DMS 273 (cell line): ENCODE data around the gene RASA3.
"Not testable (repeated sequence)": the region's sequence is repeated elsewhere in the genome, so short reads cannot be mapped to it uniquely, and the experiment has no call there.

Source experiments
- DNase-seq: peaks from one replicate; lab custom pipeline; 2025; ENCODE audit not compliant: unreplicated experiment; lab: John Stamatoyannopoulos, UW

The RASA3 gene

DNA sequence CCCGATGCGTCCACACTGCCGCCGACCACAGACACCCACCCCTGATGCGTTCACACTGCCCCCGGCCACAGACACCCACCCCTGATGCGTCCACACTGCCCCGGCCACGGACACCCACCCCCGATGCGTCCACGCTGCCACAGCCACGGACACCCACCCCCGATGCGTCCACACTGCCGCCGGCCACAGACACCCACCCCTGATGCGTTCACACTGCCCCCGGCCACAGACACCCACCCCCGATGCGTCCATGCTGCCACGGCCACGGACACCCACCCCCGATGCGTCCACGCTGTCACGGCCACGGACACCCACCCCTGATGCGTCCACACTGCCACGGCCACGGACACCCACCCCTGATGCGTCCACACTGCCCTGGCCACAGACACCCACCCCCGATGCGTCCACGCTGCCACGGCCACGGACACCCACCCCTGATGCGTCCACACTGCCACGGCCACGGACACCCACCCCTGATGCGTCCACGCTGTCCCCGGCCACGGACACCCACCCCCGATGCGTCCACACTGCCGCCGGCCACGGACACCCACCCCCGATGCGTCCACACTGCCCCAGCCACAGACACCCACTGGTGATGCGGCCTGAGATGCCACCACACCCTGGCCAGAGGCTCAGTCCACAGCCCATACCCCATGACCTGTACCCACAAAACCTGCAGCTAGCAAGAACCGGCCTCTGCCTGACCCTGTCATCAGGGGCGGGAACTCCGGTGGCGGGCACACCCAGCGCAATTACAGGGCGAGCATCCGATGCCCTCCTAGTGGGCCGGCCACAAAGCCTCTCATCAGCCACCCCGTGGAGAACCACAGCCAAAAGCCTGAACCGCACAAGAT is 28.4 kb downstream of the RASA3 start:
- no peak for DNase-seq

DNA sequence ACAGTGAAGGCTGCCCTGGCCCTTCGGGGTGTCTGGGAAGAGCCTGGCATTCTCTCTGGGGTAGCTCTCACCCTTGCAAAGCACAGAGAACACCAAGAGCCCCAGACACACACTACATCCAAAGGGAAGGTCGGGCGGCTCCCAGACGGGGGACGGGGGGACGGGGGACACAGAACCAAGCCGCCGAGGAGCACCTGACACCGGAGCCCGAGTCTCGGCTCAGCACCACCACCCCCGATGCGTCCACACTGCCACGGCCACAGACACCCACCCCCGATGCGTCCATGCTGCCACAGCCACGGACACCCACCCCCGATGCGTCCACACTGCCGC is 29.2 kb downstream of the RASA3 start:
- DNase-seq, result not testable (repeated sequence)

DNA sequence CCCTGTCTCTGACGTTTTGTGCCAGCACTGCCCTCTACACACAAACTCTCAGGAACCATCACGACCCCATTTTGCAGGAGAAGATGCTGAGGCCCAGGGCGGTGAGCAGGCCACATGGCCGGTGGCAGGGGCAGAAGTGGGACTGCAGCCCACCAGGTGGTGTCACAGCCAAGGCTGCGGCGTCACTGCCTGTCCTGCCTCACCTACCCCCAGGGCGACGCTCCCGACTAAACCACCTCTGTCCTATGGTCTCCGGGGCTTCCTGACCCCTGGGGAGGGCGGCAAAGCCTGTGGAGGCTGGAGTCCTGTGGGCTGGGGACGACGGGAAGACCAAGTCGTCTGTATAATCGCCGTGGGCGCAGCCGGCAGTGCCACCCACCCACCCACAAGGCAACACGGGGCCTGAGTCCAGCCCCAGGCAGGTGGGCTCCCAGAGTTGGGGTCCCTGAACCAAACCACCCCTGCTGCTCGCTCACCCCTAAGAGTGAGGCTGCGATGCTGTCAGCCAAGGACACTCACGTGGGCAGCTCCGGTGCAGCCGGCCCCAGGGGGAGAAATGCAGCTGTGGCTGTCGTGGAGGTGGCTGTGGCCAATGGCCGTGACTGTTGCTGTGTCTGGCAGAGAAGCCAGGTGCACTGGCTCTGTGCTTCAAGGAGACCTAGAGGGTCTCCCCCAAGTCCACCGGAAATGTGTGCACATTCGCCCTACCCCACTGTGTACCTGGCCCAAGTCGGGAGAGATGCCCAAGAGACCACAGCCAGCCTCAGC is 29.7 kb downstream of the RASA3 start:
- DNase-seq, result no peak

DNA sequence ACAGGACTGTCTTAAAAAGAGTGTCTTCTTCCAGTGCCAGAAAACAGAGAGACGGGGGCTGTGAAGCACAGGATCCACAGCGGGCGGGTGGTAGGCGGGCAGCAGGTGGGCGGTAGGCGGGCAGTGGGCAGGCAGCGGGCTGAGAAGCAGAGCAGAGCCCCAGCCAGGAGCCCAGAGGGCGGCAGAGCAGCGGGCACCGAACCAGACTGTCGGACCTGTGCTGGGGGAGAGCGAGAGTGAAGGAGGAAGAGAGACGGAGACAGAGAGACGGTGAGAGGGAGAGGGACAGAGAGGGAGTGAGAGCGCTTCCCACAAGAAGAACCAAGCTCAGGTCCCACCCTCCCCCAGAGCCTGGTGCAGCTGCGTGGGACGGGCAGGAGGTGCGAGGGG is 30.3 kb downstream of the RASA3 start:
- no peak for DNase-seq

DNA sequence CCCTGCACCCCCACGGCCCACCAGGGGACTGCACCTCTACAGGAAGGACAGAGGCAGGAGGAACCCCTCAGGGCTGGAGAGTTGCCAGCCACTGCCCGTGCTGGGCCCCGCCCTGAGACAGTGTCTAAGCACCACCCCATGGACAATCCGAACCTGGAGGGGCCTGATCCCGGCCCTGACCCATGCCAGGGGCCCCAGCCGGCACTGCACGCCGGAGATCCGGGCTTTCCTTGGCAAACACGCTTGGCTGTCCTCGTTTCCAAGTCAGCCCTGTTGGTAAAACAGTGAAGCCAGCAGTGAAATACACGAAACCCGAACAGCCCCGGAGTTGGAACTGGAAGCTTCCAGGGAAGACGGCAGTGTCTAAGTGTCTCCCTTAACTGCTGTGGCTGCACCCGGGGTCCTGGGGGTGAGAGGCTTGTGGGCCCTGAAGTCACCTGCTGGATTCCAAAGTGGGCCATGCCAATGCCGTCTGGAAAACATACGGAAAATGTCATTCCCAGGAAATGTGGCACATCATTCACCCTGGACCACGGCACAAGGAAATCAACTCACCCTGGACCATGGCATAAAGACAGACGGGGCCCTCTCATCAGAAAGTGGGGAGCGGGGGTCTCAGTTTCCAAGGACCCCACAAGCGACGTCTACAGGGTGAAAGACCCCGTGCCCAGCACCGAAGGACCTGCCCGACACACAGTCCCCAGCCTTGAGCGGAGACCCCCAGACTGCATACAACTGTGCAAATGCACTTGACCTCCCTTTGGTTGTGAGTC is 30.9 kb downstream of the RASA3 start:
- DNase-seq, result no peak

DNA sequence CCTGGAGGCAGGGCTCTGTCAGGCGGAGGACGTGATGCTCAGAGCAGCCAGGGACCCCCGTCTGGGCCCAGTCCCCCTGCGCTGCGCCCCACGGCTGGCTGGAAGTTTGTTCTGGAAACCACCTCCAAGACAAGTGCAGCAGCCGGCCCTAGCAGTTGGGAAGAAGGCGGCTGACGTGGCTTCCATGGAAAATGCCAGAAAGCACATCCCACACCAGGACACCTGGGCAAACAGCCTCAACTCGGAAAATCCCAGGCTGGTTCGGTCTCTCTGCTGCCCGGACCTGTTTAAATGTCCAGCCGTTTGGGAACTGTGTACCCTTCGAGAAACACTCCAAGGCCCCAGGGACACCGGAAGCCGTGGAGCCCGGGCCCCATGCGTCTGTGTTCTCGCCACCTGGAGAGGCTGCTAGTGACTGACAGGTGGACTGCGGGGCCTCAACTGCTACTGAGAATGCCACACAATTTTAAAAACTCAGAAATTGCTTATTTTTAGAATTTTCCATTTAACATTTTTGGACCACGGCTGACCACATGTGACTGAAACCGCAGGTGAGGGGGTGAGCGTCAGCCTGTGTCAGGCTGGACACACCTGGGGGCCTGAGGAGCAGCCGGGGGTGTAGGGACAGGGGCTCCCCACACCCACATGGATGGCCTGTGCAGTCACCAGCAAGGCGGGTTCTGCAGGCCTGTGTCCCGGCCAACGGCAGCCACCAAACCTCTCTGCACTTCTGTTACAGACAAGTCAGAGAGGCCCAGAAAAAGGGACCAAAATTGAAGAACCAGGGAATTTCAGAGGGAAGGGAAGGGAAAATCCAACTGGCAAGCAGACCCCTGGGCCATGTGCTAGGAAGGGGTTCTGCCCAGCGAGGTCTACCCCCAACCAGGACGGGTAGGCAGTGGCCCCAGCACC is 31.7 kb downstream of the RASA3 start:
- DNase-seq, result no peak

DNA sequence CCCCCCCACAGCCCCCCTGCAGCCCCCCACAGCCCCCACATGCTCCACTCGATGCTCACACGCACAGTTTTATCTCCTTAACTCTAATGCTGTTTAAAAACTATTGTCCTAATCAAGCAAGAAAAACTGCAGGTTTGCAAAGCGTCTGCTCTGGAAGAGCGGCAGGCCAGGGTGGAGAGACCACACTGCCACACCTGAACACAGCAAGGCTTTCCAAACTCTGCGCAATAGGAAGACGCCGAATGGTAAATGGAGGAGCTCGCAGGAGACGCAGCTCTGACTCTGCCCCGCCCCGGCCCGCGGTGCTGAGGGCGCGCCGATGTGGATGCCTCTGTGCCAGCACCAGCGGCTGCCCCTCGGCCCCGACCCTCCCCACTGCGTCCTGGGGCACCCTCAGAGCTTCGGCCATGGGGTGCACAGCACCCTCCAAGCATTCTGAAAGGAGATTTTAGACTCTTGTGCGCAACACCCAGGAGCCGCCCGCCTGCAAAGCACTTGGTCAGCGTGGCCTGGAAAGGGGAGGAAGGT is 32.4 kb downstream of the RASA3 start:
- DNase-seq, result peak; percentile 11

DNA sequence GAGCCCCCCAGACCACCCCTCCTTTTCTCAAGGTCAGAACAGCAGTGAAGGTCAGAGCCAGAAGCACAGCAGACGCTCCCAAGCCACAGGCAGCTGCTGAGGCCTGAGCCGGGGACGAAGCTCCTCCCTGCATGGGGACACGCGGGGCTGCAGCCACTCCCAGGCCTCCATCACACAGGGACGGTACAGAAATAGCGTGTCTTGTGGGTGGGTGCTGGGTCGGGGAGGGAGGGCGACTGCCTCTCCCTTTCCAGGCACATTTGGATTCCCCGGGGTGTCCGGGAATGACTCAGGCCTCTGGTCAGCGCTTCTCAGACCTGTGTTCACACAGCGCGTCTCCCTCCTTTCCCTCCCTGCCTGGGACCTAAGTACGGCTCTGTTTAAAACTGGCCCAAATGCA is 33.2 kb downstream of the RASA3 start:
- DNase-seq, result peak; percentile 16

DNA sequence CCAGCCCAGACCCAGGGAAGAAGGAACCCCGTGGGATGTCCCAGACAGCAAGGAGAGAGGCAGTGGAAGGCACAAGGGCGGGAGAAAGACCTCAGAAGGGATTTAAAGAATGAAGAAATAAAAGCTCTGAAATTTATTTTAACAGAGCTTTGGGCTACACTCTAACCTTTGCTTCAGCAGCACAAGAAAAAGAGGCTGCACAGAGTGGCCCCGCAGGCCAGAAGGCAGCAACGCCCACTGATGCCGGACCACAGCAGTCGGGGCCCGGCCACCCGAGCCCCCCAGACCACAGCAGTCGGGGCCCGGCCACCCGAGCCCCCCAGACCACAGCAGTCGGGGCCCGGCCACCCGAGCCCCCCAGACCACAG is 33.8 kb downstream of the RASA3 start:
- DNase-seq, result not testable (repeated sequence)

DNA sequence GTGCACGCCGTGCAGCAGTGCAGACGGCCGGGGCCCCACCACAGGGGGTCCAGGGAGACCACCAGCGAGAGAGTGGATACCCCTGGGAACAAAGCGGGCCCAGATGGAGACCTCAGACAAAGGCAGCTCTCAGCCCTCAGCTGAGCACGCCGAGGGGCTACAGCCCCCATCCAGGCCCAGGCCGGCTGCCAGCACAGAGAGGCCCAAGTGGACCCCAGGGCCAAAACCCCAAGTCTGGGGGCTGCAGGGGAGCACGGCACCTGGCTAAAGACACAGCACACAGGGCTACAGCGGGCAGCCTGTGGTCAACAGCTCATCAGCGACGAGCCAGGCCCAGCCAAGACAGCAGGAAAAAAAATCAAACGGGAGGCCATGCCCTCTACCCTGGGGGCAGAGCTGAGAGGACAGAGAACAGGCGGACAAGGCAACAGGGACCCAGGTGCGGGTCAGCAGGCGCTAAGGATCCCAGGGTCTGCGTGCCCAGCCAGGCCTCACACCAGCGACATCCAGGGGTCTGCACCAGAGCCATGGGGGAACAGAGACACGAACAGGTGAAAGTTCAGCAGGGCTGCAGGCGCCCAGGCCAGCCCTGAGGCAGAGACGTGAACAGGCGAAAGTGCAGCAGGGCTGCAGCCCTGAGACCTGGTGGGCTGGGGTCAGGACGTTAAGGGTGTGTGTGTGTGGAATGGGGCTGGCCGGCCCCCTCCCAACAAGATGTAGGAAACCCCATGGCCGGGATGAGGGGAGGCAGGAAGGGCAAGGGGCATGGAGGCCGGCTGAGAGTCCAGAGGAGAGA is 34.3 kb downstream of the RASA3 start:
- DNase-seq, result no peak

DNA sequence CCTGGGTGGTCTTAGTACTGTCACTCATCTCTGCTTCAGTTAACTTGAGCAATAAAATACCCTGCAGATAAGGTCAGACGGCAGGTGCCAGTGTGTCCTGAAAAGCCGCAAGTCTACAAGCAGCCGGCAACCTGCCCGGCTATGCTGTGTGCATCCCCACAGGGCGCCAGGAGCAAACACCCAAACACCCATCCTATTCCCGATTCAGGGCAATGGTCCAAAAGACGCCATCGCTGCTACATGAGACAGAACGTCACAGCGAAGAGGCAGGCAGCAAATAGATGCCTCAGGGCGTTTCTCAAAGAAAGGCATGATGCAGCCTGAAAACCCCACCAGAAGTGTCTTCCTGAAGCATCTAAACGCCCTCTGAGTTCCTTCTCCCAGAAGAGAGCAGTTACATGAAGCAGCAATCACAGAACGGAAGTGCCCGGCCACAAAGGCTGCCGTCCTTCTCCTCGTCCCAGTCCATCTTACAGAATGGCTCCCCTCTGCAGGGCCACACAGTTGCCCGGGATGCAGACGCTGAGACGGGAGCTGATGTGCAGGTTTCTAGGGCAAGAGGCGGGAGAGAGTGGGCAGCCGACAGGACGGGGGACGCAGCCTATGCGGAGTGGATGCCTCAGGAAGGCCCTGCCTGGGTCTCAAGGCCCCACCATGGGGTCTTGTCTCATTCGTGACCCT is 35.1 kb downstream of the RASA3 start:
- no peak for DNase-seq

DNA sequence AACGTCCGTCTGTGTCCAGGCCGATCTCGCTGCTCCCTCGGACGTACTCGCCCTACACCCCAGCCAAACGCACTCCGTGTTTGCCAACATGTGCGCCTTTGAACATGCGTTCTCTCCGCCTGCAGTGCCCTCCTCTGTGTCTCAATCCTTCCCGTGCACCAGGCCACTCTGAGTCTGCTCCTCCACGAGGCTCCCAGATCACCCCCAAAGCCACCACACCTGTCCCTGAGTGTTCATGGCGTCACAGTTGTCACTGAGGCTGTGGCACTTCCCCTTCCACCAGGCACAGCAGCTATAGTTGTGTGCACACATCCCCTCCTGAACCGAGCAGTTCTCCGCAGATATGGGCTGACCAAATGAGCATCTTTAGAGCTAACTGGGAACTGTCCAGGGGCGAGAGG is 35.6 kb downstream of the RASA3 start:
- no peak for DNase-seq

DNA sequence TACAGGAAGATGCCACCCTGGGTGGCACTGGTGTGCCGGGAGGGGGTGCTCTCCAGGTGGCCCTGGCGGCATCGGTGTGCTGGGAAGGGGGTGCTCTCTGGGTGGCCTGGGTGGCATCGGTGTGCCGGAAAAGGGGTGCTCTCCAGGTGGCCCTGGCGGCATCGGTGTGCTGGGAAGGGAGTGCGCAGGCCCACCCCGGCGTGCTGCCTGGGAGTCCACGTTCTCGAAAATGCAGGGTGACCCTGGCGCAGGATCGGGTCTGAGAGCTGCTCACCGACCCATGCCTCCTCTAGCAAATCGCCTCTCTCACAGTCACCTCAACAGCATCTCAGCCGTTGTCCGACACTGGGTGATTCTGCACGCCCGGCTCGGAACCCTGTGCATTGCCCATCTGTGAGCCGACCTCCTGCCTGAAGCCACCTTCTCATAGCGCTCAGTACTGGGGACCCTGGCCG is 36.4 kb downstream of the RASA3 start:
- DNase-seq, result no peak

DNA sequence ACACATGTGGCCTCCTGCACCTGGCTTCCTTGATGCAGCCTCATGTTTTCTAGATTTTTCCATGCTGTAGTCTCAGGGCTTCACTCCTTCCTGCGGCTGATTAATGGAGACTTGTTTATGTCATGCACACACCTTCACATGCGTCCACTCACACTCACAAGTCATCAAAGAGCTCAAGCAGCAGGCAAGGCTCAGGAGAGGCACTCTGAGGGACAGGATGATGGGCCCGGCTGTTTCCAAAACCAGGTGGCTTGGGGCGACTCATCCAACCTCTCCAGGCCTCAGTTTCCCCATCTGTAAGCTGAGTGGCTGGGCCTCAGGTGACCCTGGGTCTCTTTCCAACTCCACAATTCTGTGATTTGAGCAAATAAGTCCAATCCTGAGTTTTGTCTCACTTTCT is 36.9 kb downstream of the RASA3 start:
- DNase-seq, result no peak

DNA sequence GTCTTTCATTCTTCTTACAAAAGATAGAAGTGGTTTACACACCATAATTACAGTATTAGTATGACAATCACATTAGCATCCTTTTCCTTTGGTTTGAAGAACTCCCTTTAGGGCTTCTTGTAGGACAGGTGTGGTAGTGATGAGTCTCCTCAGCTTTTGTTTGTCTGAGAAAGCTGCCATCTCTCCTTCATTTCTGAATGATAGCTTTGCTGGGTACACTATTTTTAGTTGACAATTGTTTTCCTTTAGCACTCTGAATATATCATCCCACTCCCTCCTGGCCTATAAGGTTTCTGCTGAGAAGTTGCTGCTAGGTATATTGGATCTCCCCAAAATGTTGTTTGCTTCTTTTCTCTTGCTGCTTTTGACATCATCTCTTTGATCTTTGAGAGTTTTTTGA is 39.3 kb downstream of the RASA3 start:
- no peak for DNase-seq

DNA sequence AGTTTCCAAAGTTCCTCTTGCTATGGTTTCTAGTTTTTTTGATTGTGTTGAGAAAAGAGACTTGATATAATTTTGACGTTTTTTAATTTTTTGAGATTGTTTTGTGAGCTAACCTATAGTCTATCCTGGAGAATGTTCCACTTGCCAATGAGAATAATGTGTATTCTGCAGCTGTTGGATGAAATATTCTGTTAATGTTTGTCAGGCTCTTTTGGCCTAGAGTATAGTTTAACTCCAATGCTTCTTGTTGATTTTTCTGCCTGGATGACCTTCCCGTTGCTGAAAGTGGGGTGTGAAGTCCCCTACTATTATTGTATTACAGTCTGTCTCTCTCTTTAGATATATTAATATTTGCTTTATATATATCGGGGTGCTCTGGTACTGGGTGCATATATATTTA is 40.0 kb downstream of the RASA3 start:
- DNase-seq, result no peak

DNA sequence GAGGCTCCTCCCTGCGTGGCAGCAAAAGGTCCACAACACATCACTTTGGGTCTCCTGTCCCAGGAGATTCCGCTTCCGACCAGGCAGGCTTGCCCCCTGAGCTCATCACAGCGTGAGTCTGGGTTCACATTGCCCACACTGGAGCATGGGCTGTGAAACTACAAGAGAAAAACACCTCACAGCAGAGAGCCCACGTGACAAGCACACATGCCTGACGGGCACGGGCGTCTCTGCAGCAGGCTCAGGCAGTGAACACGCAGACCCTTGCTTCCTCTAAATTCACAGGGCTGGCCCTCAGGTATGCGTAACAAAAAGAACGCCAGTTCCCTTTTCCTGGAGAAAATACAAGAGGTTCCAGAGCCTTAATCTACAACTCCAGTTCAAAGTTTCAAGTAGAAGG is 41.9 kb downstream of the RASA3 start:
- DNase-seq, result no peak

DNA sequence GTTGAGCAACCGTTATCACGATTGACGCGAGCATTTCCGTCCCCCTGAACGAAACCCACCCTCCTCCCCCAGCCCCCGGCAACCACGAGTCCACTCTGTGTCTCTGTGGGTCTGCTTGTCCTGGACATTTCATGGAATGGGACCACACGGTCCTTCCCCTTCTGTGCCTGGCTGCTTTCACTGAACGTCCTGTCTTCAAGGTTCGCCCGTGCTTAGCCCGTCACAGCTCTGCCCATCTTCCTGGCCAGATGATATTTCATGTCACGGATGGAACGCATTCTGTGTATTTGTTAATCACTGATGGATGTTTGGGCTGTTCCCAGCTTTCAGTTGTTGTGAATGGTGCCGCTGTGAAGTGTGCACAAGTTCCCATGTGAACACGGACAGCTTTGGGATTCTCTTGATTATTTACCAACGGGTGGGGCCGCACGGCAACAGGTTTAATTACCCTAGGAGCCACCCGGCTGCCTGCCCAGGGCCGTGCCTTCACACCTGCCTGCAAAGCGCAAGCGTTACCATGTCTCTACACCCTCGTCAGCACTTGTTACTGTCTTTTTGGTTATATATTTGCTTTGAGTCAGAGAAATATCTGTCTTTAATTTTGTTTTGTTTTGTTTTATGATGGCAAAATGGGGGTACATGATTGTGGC is 42.5 kb downstream of the RASA3 start:
- DNase-seq, result no peak

DNA sequence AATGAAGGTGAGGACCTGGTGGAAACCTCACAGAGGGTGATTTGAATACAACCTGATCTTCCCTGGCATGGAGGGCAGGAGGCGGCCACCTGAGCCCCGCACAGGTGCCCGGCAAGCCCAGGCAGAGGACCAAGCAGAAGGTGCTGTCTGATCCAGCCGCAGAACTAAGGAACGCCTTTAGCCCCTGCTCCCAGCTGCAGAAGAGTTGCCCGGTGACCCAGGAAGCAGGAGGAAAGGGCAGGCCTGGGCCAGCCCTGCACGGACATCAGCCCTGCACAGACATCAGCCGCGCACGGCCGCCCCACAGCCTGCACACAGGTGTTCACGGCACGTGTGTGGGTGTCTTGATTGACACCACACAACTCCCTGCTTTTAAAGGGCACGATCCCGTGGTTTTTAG is 43.1 kb downstream of the RASA3 start:
- DNase-seq, result no peak
